ENCODE results near the gene ITGB5. TPM values are rescaled to one million over a fixed set of nuclear protein-coding genes. Genes with fewer than 3 reads are reported as not detected.

ITGB5 gene
- polyA plus RNA-seq, 3 donors: 0.68 to 1.2 (median 1.0) TPM

GRCh38 chr3:124813541-124813940 lies 73.6 kb downstream of the ITGB5 start:
- Mint-ChIP-seq H3K27ac (no peak overlapping the region), H3K4me1 (peaks cover 15% of the 10 kb centered on the region), H3K27me3 (ENCODE audit: low read depth in 3 of 3) (peaks cover 6 to 9% (median 8%) of the 10 kb centered on the region in 3 donors), H3K4me3 (no peak overlapping the region), H3K36me3 (no peaks in the 10 kb centered on the region), H3K9me3 (peaks cover 0 to 3% (median 0%) of the 10 kb centered on the region in 7 donors)
- Histone ChIP-seq H3K4me1 (ENCODE audit: control insufficient read depth in 1 of 2, insufficient read depth in 2 of 2, low read length in 2 of 2) (peaks cover 8 to 12% of the 10 kb centered on the region in 2 donors), H3K9ac (ENCODE audit: insufficient read depth, low read length, poor library complexity, severe bottlenecking) (no peak overlapping the region), H3K27me3 (ENCODE audit: control insufficient read depth in 2 of 2, insufficient read depth in 2 of 2, low read length in 2 of 2) (no peaks in the 10 kb centered on the region), H2AFZ (ENCODE audit: insufficient read depth, low read depth, low read length, poor library complexity, severe bottlenecking) (no peak overlapping the region), H3K79me2 (ENCODE audit: insufficient read depth, low read length) (no peaks in the 10 kb centered on the region), H4K20me1 (ENCODE audit: insufficient read depth, low read length) (no peaks in the 10 kb centered on the region), H3K36me3 (replicated peaks in 1 of 2; ENCODE audit: control insufficient read depth in 1 of 2, insufficient read depth in 2 of 2, low read length in 2 of 2) (no peaks in the 10 kb centered on the region), H3K9me3 (replicated peaks in 1 of 2; ENCODE audit: control insufficient read depth in 1 of 2, insufficient read depth in 1 of 2, low read length in 2 of 2) (no peaks in the 10 kb centered on the region), H3K4me3 (replicated peaks in 1 of 3; ENCODE audit: low read depth in 2 of 3, low read length in 3 of 3) (no peak overlapping the region), H3K4me2 (replicated peaks; ENCODE audit: extremely low read depth, low read length, poor library complexity, severe bottlenecking) (no peak overlapping the region), H3K27ac (ENCODE audit: low read depth in 1 of 2, low read length in 2 of 2) (no peak overlapping the region)
- DNase-seq: no peak
- TF ChIP-seq CTCF (IDR thresholded peaks at IDR 0.05): no peak
- intact Hi-C loops (cut with micrococcal nuclease): no loop called here

GRCh38 chr3:124812291-124813265 lies 74.6 kb downstream of the ITGB5 start:
- no peak overlapping the region for H3K4me2 ChIP-seq (replicated peaks; ENCODE audit: extremely low read depth, low read length, poor library complexity, severe bottlenecking)
- Mint-ChIP-seq H3K27me3 (ENCODE audit: low read depth in 3 of 3) (peaks cover 3 to 4% (median 3%) of the 10 kb centered on the region in 3 donors), H3K9me3 (peaks cover 0 to 3% (median 0%) of the 10 kb centered on the region in 7 donors), H3K27ac (no peak overlapping the region), H3K4me3 (no peak overlapping the region), H3K36me3 (no peaks in the 10 kb centered on the region), H3K4me1 (peaks cover 15% of the 10 kb centered on the region)
- no peaks in the 10 kb centered on the region for H4K20me1 ChIP-seq (ENCODE audit: insufficient read depth, low read length)
- H3K36me3 ChIP-seq (replicated peaks in 1 of 2; ENCODE audit: control insufficient read depth in 1 of 2, insufficient read depth in 2 of 2, low read length in 2 of 2): no peaks in the 10 kb centered on the region
- intact Hi-C loops (cut with micrococcal nuclease): no loop called here
- H3K4me3 ChIP-seq (replicated peaks in 1 of 3; ENCODE audit: low read depth in 2 of 3, low read length in 3 of 3): no peak overlapping the region
- H2AFZ ChIP-seq (ENCODE audit: insufficient read depth, low read depth, low read length, poor library complexity, severe bottlenecking): no peak overlapping the region
- no peaks in the 10 kb centered on the region for H3K79me2 ChIP-seq (ENCODE audit: insufficient read depth, low read length)
- TF ChIP-seq CTCF (IDR thresholded peaks at IDR 0.05): no peak
- DNase-seq: peak in 1 of 3 donors; percentile 22
- H3K9ac ChIP-seq (ENCODE audit: insufficient read depth, low read length, poor library complexity, severe bottlenecking): no peak overlapping the region
- H3K27me3 ChIP-seq (ENCODE audit: control insufficient read depth in 2 of 2, insufficient read depth in 2 of 2, low read length in 2 of 2): no peaks in the 10 kb centered on the region
- peaks cover 8 to 12% of the 10 kb centered on the region in 2 donors for H3K4me1 ChIP-seq (ENCODE audit: control insufficient read depth in 1 of 2, insufficient read depth in 2 of 2, low read length in 2 of 2)
- H3K27ac ChIP-seq (ENCODE audit: low read depth in 1 of 2, low read length in 2 of 2): no peak overlapping the region
- 68% methylated on average over 8 of the region's 15 CpGs for WGBS (ENCODE audit: insufficient coverage)
- no peaks in the 10 kb centered on the region for H3K9me3 ChIP-seq (replicated peaks in 1 of 2; ENCODE audit: control insufficient read depth in 1 of 2, insufficient read depth in 1 of 2, low read length in 2 of 2)

Measured in CD14-positive monocyte (primary cell).